ENCODE data around the gene DOCK2. TPM values are rescaled to one million over a fixed set of nuclear protein-coding genes. Genes with fewer than 3 reads are reported as not detected.

Gene DOCK2
- total and polyA plus RNA-seq, 9 of the 15 experiments (the other 6 are each of a cell fraction or from before 2014, with no cell fraction given) = 4.5 to 42.6 (median 20.5) TPM

DNA sequence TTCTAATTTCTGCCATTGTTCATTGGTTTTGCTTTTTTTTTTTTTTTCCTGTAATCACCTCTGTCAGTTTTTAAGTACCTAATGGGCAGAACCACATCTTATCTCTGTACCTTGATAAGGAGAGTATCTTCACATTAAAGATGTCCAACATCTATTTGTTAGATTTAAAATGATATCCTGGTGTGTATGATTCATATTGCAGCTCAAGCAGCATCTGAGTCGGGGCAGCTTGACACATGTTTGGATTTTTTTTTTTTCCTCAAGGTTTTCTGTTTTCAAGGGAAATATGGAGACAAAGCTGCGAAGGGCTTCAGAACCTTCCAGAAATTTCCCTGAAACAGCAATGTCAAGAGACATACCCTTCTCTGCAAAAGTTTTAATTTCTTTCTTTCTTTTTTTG lies 164.7 kb downstream of the DOCK2 start (continued):
- TF ChIP-seq, protein P1, sequence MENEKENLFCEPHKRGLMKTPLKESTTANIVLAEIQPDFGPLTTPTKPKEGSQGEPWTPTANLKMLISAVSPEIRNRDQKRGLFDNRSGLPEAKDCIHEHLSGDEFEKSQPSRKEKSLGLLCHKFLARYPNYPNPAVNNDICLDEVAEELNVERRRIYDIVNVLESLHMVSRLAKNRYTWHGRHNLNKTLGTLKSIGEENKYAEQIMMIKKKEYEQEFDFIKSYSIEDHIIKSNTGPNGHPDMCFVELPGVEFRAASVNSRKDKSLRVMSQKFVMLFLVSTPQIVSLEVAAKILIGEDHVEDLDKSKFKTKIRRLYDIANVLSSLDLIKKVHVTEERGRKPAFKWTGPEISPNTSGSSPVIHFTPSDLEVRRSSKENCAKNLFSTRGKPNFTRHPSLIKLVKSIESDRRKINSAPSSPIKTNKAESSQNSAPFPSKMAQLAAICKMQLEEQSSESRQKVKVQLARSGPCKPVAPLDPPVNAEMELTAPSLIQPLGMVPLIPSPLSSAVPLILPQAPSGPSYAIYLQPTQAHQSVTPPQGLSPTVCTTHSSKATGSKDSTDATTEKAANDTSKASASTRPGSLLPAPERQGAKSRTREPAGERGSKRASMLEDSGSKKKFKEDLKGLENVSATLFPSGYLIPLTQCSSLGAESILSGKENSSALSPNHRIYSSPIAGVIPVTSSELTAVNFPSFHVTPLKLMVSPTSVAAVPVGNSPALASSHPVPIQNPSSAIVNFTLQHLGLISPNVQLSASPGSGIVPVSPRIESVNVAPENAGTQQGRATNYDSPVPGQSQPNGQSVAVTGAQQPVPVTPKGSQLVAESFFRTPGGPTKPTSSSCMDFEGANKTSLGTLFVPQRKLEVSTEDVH (IDR thresholded peaks at IDR 0.05; ENCODE audit: low read depth, partially characterized antibody) = no peak
- TF ChIP-seq ZNF436 (CRISPR knock-in tag; IDR thresholded peaks at IDR 0.05) (no peak), ZNF644 (tag; IDR thresholded peaks at IDR 0.05; ENCODE audit: low read depth) (no peak), SP2 (IDR thresholded peaks at IDR 0.05; ENCODE audit: extremely low read depth, low read depth, low read length, poor library complexity, severe bottlenecking) (no peak)

DNA sequence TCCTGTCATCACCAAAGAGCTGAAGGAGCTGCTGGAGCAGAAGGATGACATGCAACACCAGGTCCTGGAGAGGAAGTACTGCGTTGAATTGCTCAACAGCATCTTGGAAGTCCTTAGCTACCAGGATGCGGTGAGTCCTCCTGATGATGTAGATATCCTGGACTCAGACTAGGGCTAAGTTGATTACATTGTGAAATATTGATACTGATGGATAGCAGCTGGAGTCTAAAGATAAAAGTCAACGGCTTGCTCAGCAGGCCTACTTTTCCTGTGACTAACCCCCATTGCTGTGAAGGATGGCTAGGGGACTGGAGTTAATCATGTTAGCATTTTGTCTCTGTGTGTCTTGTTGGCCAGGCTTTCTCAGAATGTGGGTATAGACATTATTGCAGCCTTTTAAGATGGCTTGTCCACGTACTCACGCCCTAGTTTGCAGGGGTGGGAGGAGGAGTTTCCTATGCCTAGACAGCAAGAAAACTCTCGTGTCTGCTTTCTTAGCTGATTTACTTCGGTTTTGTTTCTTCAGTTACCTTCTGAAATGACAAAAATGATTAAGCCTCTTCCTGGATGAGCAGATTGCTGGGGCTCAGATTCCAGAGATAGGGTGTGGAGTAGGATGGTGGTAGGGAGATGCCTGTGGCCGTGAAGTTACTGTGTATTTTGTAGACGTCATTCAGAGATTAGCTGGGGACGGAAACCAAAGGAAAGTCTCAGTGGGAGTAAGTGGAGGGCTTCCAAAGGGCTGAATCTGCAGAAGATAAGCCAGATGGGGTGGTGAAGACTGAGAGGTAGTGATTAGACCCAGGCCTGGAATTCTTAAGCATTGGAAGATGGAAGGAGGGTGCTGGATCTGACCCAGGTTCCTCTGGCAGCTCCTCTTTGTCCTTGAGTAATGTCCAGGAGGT lies 166.3 kb downstream of the DOCK2 start:
- intact Hi-C loops (cut with micrococcal nuclease) = loop anchor here (1.0 to 10.0 kb wide), 2 partner anchors 57 to 181 kb away; partner anchors contain the start of gene INSYN2B
- H2AFZ ChIP-seq (ENCODE audit: low read depth, low read length) = 0 out of 2 replicates have a peak overlapping the region, but pooled peaks have one; percentile 5
- TF ChIP-seq GATAD2B (IDR thresholded peaks at IDR 0.05; ENCODE audit: borderline replicate concordance) (no peak), CEBPB (tag; IDR thresholded peaks at IDR 0.05) (peak; percentile 98), ZKSCAN3 (CRISPR knock-in tag; IDR thresholded peaks at IDR 0.05) (no peak), RAD21 (CRISPR knock-in tag; conservative IDR thresholded peaks at IDR 0.05 in 1 of 2, IDR thresholded peaks at IDR 0.05 in 1 of 2) (no peak), ZNF134 (CRISPR knock-in tag; conservative IDR thresholded peaks at IDR 0.05) (no peak)
- TF ChIP-seq, protein P2, sequence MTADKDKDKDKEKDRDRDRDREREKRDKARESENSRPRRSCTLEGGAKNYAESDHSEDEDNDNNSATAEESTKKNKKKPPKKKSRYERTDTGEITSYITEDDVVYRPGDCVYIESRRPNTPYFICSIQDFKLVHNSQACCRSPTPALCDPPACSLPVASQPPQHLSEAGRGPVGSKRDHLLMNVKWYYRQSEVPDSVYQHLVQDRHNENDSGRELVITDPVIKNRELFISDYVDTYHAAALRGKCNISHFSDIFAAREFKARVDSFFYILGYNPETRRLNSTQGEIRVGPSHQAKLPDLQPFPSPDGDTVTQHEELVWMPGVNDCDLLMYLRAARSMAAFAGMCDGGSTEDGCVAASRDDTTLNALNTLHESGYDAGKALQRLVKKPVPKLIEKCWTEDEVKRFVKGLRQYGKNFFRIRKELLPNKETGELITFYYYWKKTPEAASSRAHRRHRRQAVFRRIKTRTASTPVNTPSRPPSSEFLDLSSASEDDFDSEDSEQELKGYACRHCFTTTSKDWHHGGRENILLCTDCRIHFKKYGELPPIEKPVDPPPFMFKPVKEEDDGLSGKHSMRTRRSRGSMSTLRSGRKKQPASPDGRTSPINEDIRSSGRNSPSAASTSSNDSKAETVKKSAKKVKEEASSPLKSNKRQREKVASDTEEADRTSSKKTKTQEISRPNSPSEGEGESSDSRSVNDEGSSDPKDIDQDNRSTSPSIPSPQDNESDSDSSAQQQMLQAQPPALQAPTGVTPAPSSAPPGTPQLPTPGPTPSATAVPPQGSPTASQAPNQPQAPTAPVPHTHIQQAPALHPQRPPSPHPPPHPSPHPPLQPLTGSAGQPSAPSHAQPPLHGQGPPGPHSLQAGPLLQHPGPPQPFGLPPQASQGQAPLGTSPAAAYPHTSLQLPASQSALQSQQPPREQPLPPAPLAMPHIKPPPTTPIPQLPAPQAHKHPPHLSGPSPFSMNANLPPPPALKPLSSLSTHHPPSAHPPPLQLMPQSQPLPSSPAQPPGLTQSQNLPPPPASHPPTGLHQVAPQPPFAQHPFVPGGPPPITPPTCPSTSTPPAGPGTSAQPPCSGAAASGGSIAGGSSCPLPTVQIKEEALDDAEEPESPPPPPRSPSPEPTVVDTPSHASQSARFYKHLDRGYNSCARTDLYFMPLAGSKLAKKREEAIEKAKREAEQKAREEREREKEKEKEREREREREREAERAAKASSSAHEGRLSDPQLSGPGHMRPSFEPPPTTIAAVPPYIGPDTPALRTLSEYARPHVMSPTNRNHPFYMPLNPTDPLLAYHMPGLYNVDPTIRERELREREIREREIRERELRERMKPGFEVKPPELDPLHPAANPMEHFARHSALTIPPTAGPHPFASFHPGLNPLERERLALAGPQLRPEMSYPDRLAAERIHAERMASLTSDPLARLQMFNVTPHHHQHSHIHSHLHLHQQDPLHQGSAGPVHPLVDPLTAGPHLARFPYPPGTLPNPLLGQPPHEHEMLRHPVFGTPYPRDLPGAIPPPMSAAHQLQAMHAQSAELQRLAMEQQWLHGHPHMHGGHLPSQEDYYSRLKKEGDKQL (CRISPR knock-in tag; IDR thresholded peaks at IDR 0.05; ENCODE audit: borderline replicate concordance) = no peak

More for the DNA sequence above, 166.3 kb downstream of the DOCK2 start:
- H3K4me1 ChIP-seq (replicated peaks in 1 of 2; ENCODE audit: control insufficient read depth in 2 of 2, insufficient read depth in 2 of 2, low read length in 2 of 2) = peaks cover 0 to 16% of the 10 kb centered on the region in 2 experiments; a peak in 4 of 5 replicates
- no peaks in the 10 kb centered on the region for H3K9me3 ChIP-seq (replicated peaks; ENCODE audit: control insufficient read depth, insufficient read depth, low read depth, low read length)
- POLR2A ChIA-PET = interaction anchor here (0.6 to 1.4 kb wide), 3 partner anchors 10 to 14 kb away, joined by 3 to 6 read pairs (median 4); no protein-coding TSS in a partner anchor
- no peak overlapping the region; a peak in 1 of 4 replicates for H3K9ac ChIP-seq (ENCODE audit: insufficient read depth in 1 of 2, low read depth in 2 of 2, low read length in 2 of 2)
- CTCF ChIA-PET (ENCODE audit: low intra/inter-chr PET ratio) = interaction anchor here (1.1 kb wide), 1 partner anchor 177 kb away, joined by 3 read pairs; the partner anchor contains the start of gene INSYN2B
- no peak overlapping the region for H3K4me3 ChIP-seq
- H3K36me3 ChIP-seq (ENCODE audit: control insufficient read depth, insufficient read depth, low read length) = no peaks in the 10 kb centered on the region
- H3K4me2 ChIP-seq (ENCODE audit: insufficient read depth, low read length) = peak overlapping the region; percentile 45
- no peaks in the 10 kb centered on the region; the same call in 1 of the 2 replicates for H4K20me1 ChIP-seq (replicated peaks; ENCODE audit: control insufficient read depth, insufficient read depth, low read length)
- H3K27me3 ChIP-seq (ENCODE audit: control insufficient read depth in 2 of 2, insufficient read depth in 2 of 2, low read length in 2 of 2) = no peaks in the 10 kb centered on the region
- no peaks in the 10 kb centered on the region for H3K9me1 ChIP-seq (ENCODE audit: control insufficient read depth, insufficient read depth, low read length)
- under 1% methylated on average over 10 of the region's 10 CpGs for WGBS (ENCODE audit: insufficient coverage, low coverage, missing lambda C conversion rate)
- peak; percentile 86 for ATAC-seq
- peak; percentile 97 for FAIRE-seq
- no TSS peak for BruUV-seq (replicated peaks)
- DNase-seq (ENCODE audit: extremely low read depth in 1 of 4, low spot score in 3 of 4) = peak; percentile 54 to 83 (median 64)
- H3K27ac ChIP-seq (ENCODE audit: extremely low read depth, low read depth, low read length) = peak overlapping the region; percentile 79
- H3K79me2 ChIP-seq (ENCODE audit: control insufficient read depth, insufficient read depth, low read length) = no peaks in the 10 kb centered on the region
- in situ Hi-C loops (cut with MboI) = no loop called here

All from K562 (cell line).